ENCODE results near the gene SIK2.
"Not testable (repeated sequence)": the region's sequence is repeated elsewhere in the genome, so short reads cannot be mapped to it uniquely, and the experiment has no call there.

Gene SIK2

GRCh38 chr11:111617286-111617685, 15.0 kb downstream of the SIK2 start:
- in situ Hi-C loops (cut with MboI; ENCODE audit: low sequenced_read_pairs) = no loop called here

- in situ Hi-C loops (cut with MboI; ENCODE audit: low sequenced_read_pairs) = no loop called here
Observed at GRCh38 chr11:111620518-111620917, 18.3 kb downstream of the SIK2 start.

DNA sequence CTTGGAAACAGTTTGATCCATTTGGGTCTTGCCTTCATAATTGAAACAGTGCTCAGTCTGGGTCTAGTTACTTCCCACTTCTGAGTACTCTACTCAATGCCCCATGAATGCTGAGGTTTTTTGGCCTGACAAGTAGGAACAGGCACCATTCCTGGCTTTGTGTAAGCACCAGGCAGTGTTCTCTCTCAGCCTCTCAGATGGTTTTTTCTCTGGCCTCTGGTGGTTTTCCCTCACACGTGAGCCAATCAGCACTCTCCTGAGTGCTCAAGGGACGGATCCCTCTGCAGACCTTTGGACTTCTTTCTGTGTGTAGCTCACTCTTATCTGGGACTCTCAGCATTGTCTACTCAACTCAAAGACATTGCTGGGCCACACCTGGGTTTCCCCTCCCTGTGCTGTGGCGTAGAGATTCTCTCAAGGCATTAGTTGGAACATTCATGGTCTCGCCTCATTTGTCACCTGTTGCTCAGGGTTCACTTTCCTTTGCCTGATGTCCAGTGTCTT, 21.3 kb downstream of the SIK2 start:
- in situ Hi-C loops (cut with MboI; ENCODE audit: low sequenced_read_pairs) = no loop called here

- in situ Hi-C loops (cut with MboI; ENCODE audit: low sequenced_read_pairs) = no loop called here
Observed at GRCh38 chr11:111624608-111625007, 22.4 kb downstream of the SIK2 start.

DNA sequence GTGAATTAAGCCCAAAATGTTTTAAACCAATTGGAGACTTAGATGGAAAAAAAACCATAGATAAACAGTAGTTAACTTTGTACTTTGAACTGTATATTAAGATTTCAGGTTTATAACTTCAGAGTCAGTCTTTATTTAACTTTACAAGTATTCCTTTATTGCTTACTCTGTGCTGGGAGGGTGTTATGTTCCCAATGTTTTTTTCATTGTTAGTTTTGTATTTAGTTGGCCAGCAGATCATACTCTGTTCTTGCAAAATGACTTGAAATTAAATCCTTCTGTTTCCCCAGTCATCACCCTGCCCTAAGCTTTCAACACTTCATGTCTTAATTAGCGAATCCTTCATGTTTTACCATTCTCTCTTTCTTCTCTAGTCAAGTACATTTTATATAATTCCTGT, 25.3 kb downstream of the SIK2 start:
- in situ Hi-C loops (cut with MboI; ENCODE audit: low sequenced_read_pairs) = no loop called here

- in situ Hi-C loops (cut with MboI; ENCODE audit: low sequenced_read_pairs) = no loop called here
Observed at GRCh38 chr11:111629499-111629898, 27.2 kb downstream of the SIK2 start.

GRCh38 chr11:111631024-111631665, 28.9 kb downstream of the SIK2 start:
- in situ Hi-C loops (cut with MboI; ENCODE audit: low sequenced_read_pairs) = no loop called here

DNA sequence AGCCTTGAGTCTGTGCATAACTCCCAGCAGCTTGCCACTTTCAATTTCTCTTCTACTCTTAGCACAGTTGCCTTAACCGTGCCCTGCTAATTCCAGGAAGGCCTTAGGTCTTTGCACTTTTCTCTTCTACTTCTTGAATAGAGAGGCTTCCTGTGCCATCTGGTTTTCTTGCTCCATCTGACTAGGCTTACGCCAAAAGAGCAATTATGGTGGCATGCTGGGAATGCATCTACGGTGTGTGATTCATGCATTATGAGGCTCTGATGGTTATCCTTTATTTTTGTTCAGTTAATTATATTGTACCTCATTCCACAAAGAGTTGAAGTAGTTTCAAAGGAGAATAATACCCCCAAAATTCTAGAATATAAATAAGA, 29.4 kb downstream of the SIK2 start:
- in situ Hi-C loops (cut with MboI; ENCODE audit: low sequenced_read_pairs) = no loop called here

DNA sequence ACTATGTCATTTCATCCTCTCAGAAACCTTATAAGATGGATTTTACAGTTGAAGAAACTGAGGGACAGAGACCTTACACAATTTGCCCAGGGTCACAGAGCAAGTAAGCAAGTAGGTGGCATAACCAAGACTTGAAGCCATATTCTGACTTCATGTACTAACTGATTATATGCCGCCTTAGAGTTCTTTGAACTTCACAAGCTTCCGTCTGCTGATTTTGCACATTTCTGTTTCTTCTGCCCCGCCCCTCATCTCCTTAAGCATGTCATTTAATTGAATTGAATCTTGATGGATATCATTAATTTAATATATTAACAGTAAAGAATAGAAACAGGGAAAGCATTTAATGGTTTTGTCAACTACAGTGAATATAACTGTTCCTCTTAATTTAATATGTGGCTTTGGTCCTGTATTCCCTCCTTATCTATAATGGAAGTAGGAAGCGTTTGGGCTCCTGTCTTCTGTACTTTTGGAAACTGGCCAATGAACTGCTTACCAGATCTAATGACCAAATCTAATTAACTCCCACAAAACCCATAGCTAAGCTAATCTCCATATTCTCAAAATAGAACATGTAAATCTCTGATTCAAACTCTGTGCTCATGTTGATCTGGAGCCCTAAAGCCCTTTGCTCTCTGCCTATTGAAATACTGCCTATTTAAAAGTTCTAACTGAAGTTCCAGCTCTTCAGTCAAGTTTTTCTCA, 30.4 kb downstream of the SIK2 start:
- in situ Hi-C loops (cut with MboI; ENCODE audit: low sequenced_read_pairs) = no loop called here

DNA sequence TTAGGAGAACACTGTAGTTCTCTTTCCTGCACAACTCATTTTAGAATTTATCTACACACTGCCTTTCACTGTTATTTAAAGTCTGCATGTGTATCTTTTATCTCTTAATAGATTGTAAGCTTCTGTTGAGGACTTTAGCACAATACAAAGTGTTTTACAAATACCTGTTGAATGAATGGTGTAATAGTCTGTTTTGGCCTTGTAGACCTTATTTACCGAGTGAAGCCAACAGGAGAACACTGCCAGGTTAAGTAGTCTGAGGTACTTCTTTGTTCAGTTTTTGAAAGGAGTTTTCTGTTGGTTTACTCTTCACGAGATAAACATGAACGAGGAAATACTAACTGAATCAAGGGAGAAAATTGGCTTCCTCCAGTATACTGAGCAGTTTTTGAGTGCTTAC, 31.0 kb downstream of the SIK2 start:
- in situ Hi-C loops (cut with MboI; ENCODE audit: low sequenced_read_pairs) = no loop called here

DNA sequence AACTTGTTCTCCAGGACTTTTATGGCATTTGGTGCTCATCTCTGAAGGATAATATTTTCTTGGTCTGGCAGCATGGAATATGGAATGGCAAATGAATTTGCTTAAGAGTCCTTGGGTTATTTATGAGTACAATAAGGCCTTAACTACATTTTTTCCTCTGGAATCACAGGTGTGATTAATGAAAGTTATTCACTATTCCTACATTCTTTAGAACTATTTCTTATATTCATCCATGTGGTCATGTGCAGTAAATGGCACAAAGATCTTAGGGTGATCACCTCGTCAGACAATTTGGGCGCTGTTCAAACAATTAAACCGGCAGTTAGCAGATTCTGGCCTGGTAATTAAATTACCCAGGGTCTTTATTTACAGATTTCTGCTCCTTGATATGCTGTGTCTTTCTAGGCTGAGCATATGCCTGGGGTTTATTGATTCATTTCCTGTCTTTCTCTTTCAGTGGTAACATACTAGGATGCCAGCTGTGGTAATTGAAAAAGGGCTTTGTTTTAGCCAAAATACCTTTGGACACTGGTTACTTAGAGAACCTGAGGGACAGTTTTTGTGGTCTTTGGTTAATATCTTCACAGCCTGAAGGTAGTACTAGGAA, 31.6 kb downstream of the SIK2 start:
- in situ Hi-C loops (cut with MboI; ENCODE audit: low sequenced_read_pairs) = no loop called here

- in situ Hi-C loops (cut with MboI; ENCODE audit: low sequenced_read_pairs) = no loop called here
Observed at GRCh38 chr11:111634981-111635705, 32.9 kb downstream of the SIK2 start.

DNA sequence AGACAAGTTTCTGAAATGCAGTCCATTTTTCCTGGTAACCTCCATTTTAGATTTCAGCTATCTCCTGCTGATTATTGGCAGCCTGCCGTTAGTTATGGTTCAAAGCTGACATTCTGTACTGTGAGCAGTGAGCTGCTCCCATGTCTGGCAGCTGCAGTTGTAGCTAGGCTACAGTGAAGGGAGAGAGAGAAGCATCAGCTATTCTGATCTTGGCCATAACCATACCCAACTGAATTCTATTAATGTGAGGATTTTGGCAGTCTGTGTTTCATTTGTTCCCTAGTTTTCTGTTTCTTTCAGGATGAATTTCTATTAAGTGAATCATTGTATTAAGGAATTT, 33.4 kb downstream of the SIK2 start:
- in situ Hi-C loops (cut with MboI; ENCODE audit: low sequenced_read_pairs) = no loop called here

- in situ Hi-C loops (cut with MboI; ENCODE audit: low sequenced_read_pairs) = no loop called here
Observed at GRCh38 chr11:111637885-111638284, 35.6 kb downstream of the SIK2 start.

DNA sequence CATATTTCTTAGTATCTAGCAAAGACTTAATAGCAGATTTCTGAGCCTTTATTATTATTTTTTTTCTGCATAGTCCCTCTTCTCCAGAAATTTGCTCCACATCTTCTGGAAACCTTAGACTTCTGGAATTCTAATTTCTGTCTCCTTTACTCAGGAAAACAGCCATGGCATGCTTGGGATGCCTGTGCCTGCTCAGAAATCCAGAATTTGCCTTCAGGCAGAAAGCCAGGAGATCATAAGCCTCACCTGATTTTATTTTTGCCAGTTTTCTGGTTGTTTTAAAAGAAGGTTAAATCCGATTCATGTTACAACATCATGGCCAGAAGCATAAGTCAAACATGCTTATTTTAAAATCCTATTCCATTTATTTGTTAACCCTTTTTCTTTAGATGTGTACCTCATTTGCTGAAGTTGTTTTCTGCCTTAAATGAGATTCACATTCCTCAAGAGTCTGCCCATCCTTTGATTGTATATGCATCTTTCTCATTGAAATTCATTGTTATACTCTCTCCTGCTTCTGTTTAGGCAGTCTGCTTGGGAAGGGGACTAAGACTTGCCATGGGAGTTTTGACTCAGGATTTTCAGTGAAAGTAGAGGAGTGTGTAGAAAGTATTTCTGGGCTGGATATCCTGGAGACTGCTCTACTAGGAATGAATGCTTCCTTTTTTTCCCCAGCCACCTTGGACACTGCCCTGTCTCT, 37.1 kb downstream of the SIK2 start:
- in situ Hi-C loops (cut with MboI; ENCODE audit: low sequenced_read_pairs) = no loop called here

DNA sequence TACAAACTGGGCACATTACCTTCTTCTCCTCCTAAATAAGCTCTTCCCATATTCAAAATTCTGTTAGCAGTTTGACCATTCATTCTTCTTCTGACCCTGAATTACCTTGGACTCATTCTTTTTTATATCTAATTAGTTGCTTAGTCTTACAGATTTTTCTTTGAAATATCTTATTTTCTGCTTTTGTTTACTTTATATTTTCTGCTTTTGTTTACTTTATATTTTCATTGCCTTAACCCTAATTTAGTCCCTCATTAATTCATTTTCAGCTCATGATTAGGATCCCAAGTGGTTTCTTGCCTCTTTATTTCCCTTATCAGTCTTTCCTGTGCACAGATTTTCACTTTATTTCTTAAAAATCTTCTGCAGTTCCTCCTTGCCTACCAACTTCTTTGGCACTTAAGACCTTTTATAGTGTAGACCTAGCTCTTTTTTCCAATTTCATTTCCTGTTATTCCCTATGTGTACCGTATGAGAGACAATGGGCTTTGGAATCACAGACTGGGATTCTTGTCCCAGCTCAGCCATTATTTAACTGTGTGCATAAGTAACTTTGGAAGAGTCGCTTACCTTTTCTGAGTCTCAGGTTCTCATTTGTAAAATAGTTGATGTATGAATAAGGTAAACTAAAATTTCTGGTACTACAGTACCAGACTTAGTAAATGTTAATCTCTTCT, 39.2 kb downstream of the SIK2 start:
- in situ Hi-C loops (cut with MboI; ENCODE audit: low sequenced_read_pairs) = no loop called here

GRCh38 chr11:111642542-111642941, 40.3 kb downstream of the SIK2 start:
- in situ Hi-C loops (cut with MboI; ENCODE audit: low sequenced_read_pairs) = no loop called here

GRCh38 chr11:111644922-111645321, 42.7 kb downstream of the SIK2 start:
- in situ Hi-C loops (cut with MboI; ENCODE audit: low sequenced_read_pairs) = no loop called here

- in situ Hi-C loops (cut with MboI; ENCODE audit: low sequenced_read_pairs) = no loop called here
Observed at GRCh38 chr11:111645657-111646316, 43.5 kb downstream of the SIK2 start.

DNA sequence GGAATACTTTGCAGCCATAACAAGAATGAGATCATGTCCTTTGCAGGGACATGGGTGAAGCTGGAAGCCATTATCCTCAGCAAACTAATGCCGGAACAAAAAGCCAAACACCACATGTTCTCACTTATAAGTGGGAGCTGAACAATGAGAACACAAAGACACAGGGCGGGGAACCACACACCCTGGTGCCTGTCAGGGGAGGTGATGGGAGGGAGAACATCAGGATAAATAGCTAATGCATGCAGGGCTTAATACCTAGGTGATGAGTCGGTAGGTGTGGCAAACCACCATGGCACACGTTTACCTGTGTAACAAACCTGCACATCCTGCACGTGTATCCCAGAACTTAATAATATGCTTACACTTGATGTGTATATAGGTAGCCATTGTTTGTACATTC, 49.1 kb downstream of the SIK2 start:
- in situ Hi-C loops (cut with MboI; ENCODE audit: low sequenced_read_pairs) = not testable (repeated sequence)
